Osteoblast (primary cell): ENCODE results near the gene ZNF275. TPM values are rescaled to one million over a fixed set of nuclear protein-coding genes. Genes with fewer than 3 reads are reported as not detected.
A peak's percentile ranks its signal among the peaks of the same experiment; 100 is the strongest.

Source experiments
- DNase-seq: peaks from one replicate; pipeline ENCODE4 v3.0.0; 2011; ENCODE audit warnings: low spot score, mixed read lengths; ENCODE audit not compliant: insufficient read length; ENCODE audit errors: missing footprints
- H2AFZ ChIP-seq: 2 replicates; pipeline ENCODE4 v1.6.0; 2011; ENCODE audit warnings: mild to moderate bottlenecking, low read length
- H3K27ac ChIP-seq: 2 replicates; pipeline ENCODE4 v1.5.1; 2011; ENCODE audit warnings: mild to moderate bottlenecking, low read depth, low read length, moderate library complexity
- H3K27me3 ChIP-seq: 2 replicates; pipeline ENCODE4 v1.6.0; 2012; ENCODE audit warnings: mild to moderate bottlenecking, control low read depth, inconsistent platforms, low read length, moderate library complexity; ENCODE audit not compliant: insufficient read depth
- H3K36me3 ChIP-seq: 2 replicates; pipeline ENCODE4 v1.5.1; 2011; ENCODE audit warnings: mild to moderate bottlenecking, low read length, control low read depth, moderate library complexity; ENCODE audit not compliant: insufficient read depth
- H3K4me1 ChIP-seq: 2 replicates; pipeline ENCODE4 v1.5.1; 2011; ENCODE audit warnings: mild to moderate bottlenecking, low read length, control low read depth, moderate library complexity; ENCODE audit not compliant: insufficient read depth
- H3K4me2 ChIP-seq: 2 replicates; pipeline ENCODE4 v1.6.0; 2011; ENCODE audit warnings: mild to moderate bottlenecking, low read length; ENCODE audit not compliant: insufficient read depth
- H3K4me3 ChIP-seq: fragments of 200-600 bp; sonication (generic); 3 replicates; pipeline ENCODE4 v1.5.1; 2012; ENCODE audit warnings: mild to moderate bottlenecking, low read length, inconsistent platforms; ENCODE audit not compliant: insufficient read depth
- H3K79me2 ChIP-seq: 2 replicates; pipeline ENCODE4 v1.6.0; 2012; ENCODE audit warnings: mild to moderate bottlenecking, low read length, control low read depth, inconsistent platforms; ENCODE audit not compliant: insufficient read depth
- H3K9me3 ChIP-seq: 2 replicates; pipeline ENCODE4 v1.5.1; 2011; ENCODE audit warnings: low read depth, low read length, control low read depth
- H4K20me1 ChIP-seq: 2 replicates; pipeline ENCODE4 v1.6.0; 2012; ENCODE audit warnings: mild to moderate bottlenecking, low read length, control low read depth; ENCODE audit not compliant: insufficient read depth
- total RNA-seq: library from RNA; depleted of rRNA; stranded (reverse); fragments of >200 nt; gene quantifications from 2 replicates; pipeline ENCODE4 v1.2.3, GENCODE V29; 2012
- TF ChIP-seq, protein P1 (sequence below): IDR thresholded peaks from 2 replicates; pipeline ENCODE4 v1.5.1; 2011; ENCODE audit warnings: mild to moderate bottlenecking, low read depth, low read length, moderate library complexity; ENCODE audit errors: extremely low read depth

The ZNF275 gene
- total RNA-seq, 1 donor, result 11.2 TPM

GRCh38 chrX:153334654-153335295, 822 bp downstream of the ZNF275 start:
- peak overlapping the region; percentile 63 for H3K27ac ChIP-seq
- H3K4me1 ChIP-seq, result peaks cover 7% of the 10 kb centered on the region
- DNase-seq, result no peak
- no peaks in the 10 kb centered on the region for H3K9me3 ChIP-seq
- peaks cover 46% of the 10 kb centered on the region for H3K79me2 ChIP-seq
- TF ChIP-seq, protein P1, sequence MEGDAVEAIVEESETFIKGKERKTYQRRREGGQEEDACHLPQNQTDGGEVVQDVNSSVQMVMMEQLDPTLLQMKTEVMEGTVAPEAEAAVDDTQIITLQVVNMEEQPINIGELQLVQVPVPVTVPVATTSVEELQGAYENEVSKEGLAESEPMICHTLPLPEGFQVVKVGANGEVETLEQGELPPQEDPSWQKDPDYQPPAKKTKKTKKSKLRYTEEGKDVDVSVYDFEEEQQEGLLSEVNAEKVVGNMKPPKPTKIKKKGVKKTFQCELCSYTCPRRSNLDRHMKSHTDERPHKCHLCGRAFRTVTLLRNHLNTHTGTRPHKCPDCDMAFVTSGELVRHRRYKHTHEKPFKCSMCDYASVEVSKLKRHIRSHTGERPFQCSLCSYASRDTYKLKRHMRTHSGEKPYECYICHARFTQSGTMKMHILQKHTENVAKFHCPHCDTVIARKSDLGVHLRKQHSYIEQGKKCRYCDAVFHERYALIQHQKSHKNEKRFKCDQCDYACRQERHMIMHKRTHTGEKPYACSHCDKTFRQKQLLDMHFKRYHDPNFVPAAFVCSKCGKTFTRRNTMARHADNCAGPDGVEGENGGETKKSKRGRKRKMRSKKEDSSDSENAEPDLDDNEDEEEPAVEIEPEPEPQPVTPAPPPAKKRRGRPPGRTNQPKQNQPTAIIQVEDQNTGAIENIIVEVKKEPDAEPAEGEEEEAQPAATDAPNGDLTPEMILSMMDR, result no peak
- peak overlapping the region; percentile 81 for H3K4me3 ChIP-seq
- peak overlapping the region; percentile 63 for H3K4me2 ChIP-seq
- no peaks in the 10 kb centered on the region for H3K27me3 ChIP-seq
- peaks cover 15% of the 10 kb centered on the region for H4K20me1 ChIP-seq
- peaks cover 11% of the 10 kb centered on the region for H3K36me3 ChIP-seq
- peak overlapping the region; percentile 47 for H2AFZ ChIP-seq

DNA sequence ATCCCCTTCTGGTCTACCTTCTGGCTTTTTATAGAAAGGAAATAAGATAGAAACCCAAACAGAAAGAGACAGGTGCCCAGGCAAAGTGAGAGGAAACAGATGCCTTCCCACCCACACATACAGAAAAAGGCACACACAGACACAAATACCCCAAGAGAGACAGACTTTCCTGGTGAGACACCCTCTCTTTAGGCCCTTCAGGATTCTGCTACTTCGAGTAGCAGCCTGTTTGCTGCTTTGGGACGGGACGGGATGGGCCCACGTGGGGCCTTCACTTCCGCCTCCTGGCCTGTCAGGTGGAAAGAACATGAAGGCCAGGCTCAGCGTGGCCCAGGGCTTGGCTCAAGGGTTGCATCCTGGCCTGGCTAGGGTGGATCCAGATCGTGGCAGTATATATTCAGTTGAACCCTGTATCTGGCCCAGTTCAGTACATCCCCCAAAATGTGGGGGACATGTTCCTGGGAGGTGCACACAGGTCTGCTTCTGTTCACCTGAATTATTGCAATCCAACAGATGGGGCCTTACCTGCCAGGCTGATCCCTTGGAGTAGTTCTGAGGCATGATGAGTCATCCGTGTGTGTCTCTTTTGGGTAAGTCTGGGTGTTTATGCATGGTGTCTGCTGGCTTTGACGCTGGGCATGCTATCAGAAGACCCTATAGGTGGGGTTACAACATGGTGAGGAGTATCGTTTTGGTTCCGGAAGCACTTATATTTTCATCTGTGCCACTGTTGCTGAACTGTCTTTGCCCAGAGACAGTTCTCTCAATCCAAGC, 2.4 kb downstream of the ZNF275 start:
- H3K27ac ChIP-seq, result no peak overlapping the region
- no peak overlapping the region for H2AFZ ChIP-seq
- H3K4me2 ChIP-seq, result no peak overlapping the region
- no peak for DNase-seq
- H3K36me3 ChIP-seq, result peaks cover 11% of the 10 kb centered on the region
- H3K4me3 ChIP-seq, result no peak overlapping the region
- peaks cover 7% of the 10 kb centered on the region for H3K4me1 ChIP-seq
- H3K27me3 ChIP-seq, result no peaks in the 10 kb centered on the region
- peaks cover 15% of the 10 kb centered on the region for H4K20me1 ChIP-seq
- H3K79me2 ChIP-seq, result peaks cover 59% of the 10 kb centered on the region
- TF ChIP-seq, protein P1, result no peak
- no peaks in the 10 kb centered on the region for H3K9me3 ChIP-seq

DNA sequence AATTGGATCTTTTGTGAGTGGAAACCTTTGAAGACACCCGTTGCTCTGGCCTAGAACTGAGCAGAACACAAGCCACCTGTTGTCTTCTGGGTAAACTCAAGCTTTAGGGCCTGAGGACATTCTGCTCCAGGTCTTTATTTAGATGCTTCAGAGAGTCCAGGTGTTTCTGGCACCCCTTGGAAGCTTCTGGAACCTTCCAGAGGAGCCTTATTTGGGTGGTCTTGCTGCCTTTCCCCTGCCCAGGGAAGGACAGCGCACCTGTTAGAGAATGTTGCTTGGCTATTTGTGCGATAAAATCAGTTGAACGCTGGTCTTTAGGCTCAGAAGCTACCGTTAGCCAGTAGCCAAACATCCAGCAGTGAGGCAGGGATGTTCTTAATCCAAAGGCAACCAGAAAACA, 3.0 kb downstream of the ZNF275 start:
- TF ChIP-seq, protein P1, result no peak
- no peak for DNase-seq
- H3K79me2 ChIP-seq, result peaks cover 61% of the 10 kb centered on the region
- H3K36me3 ChIP-seq, result peaks cover 11% of the 10 kb centered on the region
- no peaks in the 10 kb centered on the region for H3K9me3 ChIP-seq
- no peak overlapping the region for H2AFZ ChIP-seq
- no peak overlapping the region for H3K4me3 ChIP-seq
- H3K27me3 ChIP-seq, result no peaks in the 10 kb centered on the region
- peaks cover 15% of the 10 kb centered on the region for H4K20me1 ChIP-seq
- no peak overlapping the region for H3K27ac ChIP-seq
- no peak overlapping the region for H3K4me2 ChIP-seq
- peaks cover 12% of the 10 kb centered on the region for H3K4me1 ChIP-seq

GRCh38 chrX:153338836-153339235, 4.9 kb downstream of the ZNF275 start:
- no peak overlapping the region for H3K4me2 ChIP-seq
- H3K36me3 ChIP-seq, result peaks cover 11% of the 10 kb centered on the region
- no peaks in the 10 kb centered on the region for H3K9me3 ChIP-seq
- no peak for DNase-seq
- TF ChIP-seq, protein P1, result no peak
- no peak overlapping the region for H2AFZ ChIP-seq
- peaks cover 6% of the 10 kb centered on the region for H3K4me1 ChIP-seq
- H4K20me1 ChIP-seq, result peaks cover 26% of the 10 kb centered on the region
- H3K79me2 ChIP-seq, result peaks cover 69% of the 10 kb centered on the region
- H3K27ac ChIP-seq, result no peak overlapping the region
- H3K27me3 ChIP-seq, result no peaks in the 10 kb centered on the region
- H3K4me3 ChIP-seq, result no peak overlapping the region
